ENCODE measurements around the gene MARCHF11. TPM values are rescaled to one million over a fixed set of nuclear protein-coding genes. Genes with fewer than 3 reads are reported as not detected.

The MARCHF11 gene, protein sequence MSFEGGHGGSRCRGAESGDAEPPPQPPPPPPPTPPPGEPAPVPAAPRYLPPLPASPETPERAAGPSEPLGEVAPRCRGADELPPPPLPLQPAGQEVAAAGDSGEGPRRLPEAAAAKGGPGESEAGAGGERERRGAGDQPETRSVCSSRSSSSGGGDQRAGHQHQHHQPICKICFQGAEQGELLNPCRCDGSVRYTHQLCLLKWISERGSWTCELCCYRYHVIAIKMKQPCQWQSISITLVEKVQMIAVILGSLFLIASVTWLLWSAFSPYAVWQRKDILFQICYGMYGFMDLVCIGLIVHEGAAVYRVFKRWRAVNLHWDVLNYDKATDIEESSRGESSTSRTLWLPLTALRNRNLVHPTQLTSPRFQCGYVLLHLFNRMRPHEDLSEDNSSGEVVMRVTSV
- not detected in 5 replicates for total RNA-seq (2022; extraction: Qiagen RNA extraction; ENCODE audit: low read depth)

DNA sequence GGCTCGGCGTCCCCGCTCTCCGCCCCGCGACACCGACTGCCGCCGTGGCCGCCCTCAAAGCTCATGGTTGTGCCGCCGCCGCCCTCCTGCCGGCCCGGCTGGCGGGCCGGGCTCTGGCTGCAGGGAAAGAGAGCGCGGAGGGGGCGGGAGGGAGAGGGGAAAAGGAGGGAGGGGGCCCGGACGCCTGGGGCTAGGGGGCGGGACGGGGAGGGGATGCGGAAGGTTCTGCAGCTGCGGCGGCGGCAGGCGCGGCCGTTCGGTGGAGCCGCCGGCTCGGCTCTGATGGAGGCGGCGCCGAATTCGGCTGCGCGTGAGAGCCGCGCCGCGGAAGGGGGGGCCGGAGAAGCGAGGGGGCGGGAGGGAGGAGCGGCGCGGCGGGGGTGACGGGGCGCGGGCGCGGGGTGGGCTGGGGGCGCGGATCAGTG, at the start of gene MARCHF11:
TSS of gene MARCHF11 (minus strand) at position 281 of the 425 bp plus-strand sequence. CDS start at position 65, 216 bp downstream.

All from A549 treated with RU486 at 1 μM for 4 hours (cell line).